Mammary epithelial cell (primary cell): ENCODE measurements around the gene XXYLT1.

Experiments
- EZH2 ChIP-seq: IDR thresholded peaks from 2 replicates; pipeline ENCODE4 v1.6.1; 2012; ENCODE audit warnings: low read length, inconsistent platforms, borderline replicate concordance
- TF ChIP-seq, protein P1 (sequence below), 2 donors: IDR thresholded peaks in 1 of 2; conservative IDR thresholded peaks in 1 of 2; 2 replicates each; pipeline ENCODE4 v1.5.1; 2011 to 2012; ENCODE audit warnings: inconsistent platforms in 2 of 2, low read length in 2 of 2, mild to moderate bottlenecking in 2 of 2, control low read depth in 1 of 2, low read depth in 1 of 2; ENCODE audit not compliant: insufficient read depth in 1 of 2; ENCODE audit errors: extremely low read depth in 1 of 2

DNA sequence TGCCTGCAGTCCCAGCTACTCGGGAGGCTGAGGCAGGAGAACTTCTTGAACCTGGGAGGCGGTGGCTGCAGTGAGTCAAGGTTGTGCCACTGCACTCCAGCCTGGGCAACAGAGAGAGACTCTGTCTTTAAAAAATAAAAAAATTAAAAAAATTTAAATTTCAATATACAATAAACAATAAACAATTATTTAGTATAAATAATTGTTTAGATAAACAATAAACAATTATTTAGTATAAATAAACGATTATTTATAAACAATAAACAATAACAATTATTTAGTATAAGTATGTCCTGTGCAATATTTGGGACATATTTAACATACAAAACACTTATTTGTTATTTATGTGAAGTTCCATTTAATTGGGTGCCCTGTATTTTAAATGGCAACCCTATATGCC is 119.6 kb downstream of the XXYLT1 start:
- TF ChIP-seq, protein P1, sequence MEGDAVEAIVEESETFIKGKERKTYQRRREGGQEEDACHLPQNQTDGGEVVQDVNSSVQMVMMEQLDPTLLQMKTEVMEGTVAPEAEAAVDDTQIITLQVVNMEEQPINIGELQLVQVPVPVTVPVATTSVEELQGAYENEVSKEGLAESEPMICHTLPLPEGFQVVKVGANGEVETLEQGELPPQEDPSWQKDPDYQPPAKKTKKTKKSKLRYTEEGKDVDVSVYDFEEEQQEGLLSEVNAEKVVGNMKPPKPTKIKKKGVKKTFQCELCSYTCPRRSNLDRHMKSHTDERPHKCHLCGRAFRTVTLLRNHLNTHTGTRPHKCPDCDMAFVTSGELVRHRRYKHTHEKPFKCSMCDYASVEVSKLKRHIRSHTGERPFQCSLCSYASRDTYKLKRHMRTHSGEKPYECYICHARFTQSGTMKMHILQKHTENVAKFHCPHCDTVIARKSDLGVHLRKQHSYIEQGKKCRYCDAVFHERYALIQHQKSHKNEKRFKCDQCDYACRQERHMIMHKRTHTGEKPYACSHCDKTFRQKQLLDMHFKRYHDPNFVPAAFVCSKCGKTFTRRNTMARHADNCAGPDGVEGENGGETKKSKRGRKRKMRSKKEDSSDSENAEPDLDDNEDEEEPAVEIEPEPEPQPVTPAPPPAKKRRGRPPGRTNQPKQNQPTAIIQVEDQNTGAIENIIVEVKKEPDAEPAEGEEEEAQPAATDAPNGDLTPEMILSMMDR (conservative IDR thresholded peaks at IDR 0.05 in 1 of 2, IDR thresholded peaks at IDR 0.05 in 1 of 2; ENCODE audit: extremely low read depth in 1 of 2, insufficient read depth in 1 of 2, low read depth in 1 of 2, low read length in 2 of 2): no peak
- no peak for TF ChIP-seq EZH2
